ENCODE data around the gene CDHR2. TPM values are rescaled to one million over a fixed set of nuclear protein-coding genes. Genes with fewer than 3 reads are reported as not detected.
"Not testable (repeated sequence)": the region's sequence is repeated elsewhere in the genome, so short reads cannot be mapped to it uniquely, and the experiment has no call there.

CDHR2 gene
- total and polyA plus RNA-seq, 4 donors = 0.20 to 23.0 (median 10.9) TPM

DNA sequence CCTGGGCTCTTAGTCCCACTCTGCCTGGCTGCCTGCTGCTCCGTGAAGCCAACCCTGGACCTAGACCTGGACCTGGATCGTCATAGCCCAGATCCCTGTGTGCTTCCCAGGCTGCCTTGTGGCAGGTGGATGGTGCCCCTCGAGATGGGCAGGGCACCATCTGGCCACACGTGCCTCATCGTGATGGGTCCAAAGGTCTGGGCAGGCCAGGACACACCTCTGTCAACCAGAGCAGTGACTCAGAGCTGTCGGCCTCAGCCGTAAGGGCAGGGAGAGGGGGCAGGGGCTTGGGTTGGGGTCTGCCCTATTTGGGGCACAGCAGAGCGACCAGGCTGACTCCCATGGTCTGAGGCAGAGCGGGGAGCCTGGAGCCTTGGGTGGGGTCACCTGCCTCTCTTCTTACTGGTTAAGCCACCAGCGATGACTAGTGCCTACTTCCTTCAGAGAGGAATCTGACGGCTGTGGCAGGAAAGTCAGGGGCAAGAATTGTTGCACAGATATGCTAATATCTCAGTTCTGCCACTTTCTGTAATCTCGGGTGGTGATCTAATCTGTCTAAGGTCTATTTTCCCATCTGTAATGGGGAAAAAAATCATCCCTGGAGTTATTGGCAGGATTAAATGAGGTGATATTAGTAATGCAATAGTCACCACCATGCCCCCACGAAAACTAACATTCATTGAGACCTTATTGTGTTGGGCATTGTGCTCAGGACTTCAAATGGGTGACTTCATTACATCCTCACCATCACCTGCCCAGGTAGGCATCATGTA, 3.2 kb upstream of the CDHR2 start:
- WGBS (ENCODE audit: insufficient coverage) = 81% methylated on average over 10 of the region's 13 CpGs

DNA sequence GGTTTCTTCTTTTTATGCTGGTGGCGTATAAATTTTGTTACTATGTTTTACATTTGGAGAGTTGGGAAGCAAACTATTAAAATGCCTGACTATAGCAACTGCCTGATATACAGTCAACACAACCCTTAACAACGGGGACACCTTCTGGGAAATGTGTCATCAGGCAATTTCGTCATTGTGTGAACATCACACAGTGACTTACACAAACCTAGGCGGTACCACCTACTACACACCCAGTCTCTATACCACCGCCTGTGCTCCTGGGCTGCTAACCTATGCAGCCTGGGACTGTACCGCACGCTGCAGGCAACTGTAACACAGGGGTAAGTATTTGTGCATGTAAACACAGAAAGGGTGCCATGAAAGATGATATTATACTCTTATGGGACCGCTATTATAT, 1.3 kb upstream of the CDHR2 start:
- H3K27ac ChIP-seq (ENCODE audit: low read depth, low read length) = no peak overlapping the region
- WGBS (ENCODE audit: insufficient coverage) = 76% methylated on average over 3 of the region's 8 CpGs
- peaks cover 12% of the 10 kb centered on the region for H3K4me1 ChIP-seq (ENCODE audit: control insufficient read depth, insufficient read depth, low read length)
- H3K4me3 ChIP-seq (ENCODE audit: low read depth, low read length) = no peak overlapping the region
- H3K27me3 ChIP-seq (ENCODE audit: control insufficient read depth, insufficient read depth, low read length) = no peaks in the 10 kb centered on the region
- no peaks in the 10 kb centered on the region for H3K9me3 ChIP-seq (ENCODE audit: control insufficient read depth, insufficient read depth, low read length)
- no peak for DNase-seq (ENCODE audit: low read depth in 4 of 6, low spot score in 6 of 6)
- H3K36me3 ChIP-seq (ENCODE audit: control insufficient read depth, insufficient read depth, low read length) = no peaks in the 10 kb centered on the region

More for the DNA sequence above, 3.2 kb upstream of the CDHR2 start:
- Histone ChIP-seq H3K36me3 (ENCODE audit: control insufficient read depth, insufficient read depth, low read length) (peaks cover 7% of the 10 kb centered on the region), H3K27me3 (ENCODE audit: control insufficient read depth, insufficient read depth, low read length) (no peaks in the 10 kb centered on the region), H3K4me3 (ENCODE audit: low read depth, low read length) (no peak overlapping the region), H3K4me1 (ENCODE audit: control insufficient read depth, insufficient read depth, low read length) (peaks cover 27% of the 10 kb centered on the region), H3K9me3 (ENCODE audit: control insufficient read depth, insufficient read depth, low read length) (no peaks in the 10 kb centered on the region), H3K27ac (ENCODE audit: low read depth, low read length) (no peak overlapping the region)
- no peak for DNase-seq (ENCODE audit: low read depth in 4 of 6, low spot score in 6 of 6)

GRCh38 chr5:176549871-176550270, 729 bp downstream of the CDHR2 start:
- H3K4me3 ChIP-seq (ENCODE audit: low read depth, low read length) = no peak overlapping the region
- H3K27me3 ChIP-seq (ENCODE audit: control insufficient read depth, insufficient read depth, low read length) = no peaks in the 10 kb centered on the region

DNA sequence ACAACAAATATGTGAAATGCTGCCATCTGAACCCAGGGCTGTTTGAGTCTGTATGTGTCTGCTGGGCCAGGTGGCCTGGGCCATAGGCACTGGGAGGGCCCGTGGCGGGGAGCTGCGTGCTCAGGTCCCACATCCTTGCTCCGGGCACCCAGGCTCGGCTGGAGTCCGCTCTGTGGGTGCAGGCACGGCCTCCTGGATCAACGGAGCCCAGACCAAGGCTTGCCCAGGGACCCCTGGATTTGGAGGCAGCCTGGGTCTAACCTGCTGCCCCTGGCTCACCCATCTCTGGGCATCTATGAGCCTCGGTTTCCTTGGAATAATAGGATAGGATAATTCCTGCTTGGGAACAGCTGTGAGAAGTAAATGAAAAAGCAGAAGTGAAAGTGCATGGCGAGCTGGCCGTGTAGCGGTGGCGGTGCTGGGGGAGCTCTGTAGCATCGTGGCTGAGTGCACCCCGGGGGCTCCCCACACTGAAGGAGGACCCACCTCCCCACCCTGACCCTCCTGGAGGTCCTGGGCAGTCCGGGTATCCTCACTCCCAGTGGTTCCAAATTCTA, 1.2 kb downstream of the CDHR2 start:
- H3K4me1 ChIP-seq (ENCODE audit: control insufficient read depth, insufficient read depth, low read length) = peaks cover 7% of the 10 kb centered on the region
- no peaks in the 10 kb centered on the region for H3K27me3 ChIP-seq (ENCODE audit: control insufficient read depth, insufficient read depth, low read length)
- H3K36me3 ChIP-seq (ENCODE audit: control insufficient read depth, insufficient read depth, low read length) = no peaks in the 10 kb centered on the region
- no peak overlapping the region for H3K27ac ChIP-seq (ENCODE audit: low read depth, low read length)
- no peak for DNase-seq (ENCODE audit: low read depth in 4 of 6, low spot score in 6 of 6)
- no peaks in the 10 kb centered on the region for H3K9me3 ChIP-seq (ENCODE audit: control insufficient read depth, insufficient read depth, low read length)
- WGBS (ENCODE audit: insufficient coverage) = 87% methylated on average over 15 of the region's 16 CpGs
- no peak overlapping the region for H3K4me3 ChIP-seq (ENCODE audit: low read depth, low read length)

More at GRCh38 chr5:176549871-176550270, 729 bp downstream of the CDHR2 start:
- Histone ChIP-seq H3K9me3 (ENCODE audit: control insufficient read depth, insufficient read depth, low read length) (no peaks in the 10 kb centered on the region), H3K27ac (ENCODE audit: low read depth, low read length) (no peak overlapping the region), H3K4me1 (ENCODE audit: control insufficient read depth, insufficient read depth, low read length) (peaks cover 7% of the 10 kb centered on the region), H3K36me3 (ENCODE audit: control insufficient read depth, insufficient read depth, low read length) (no peaks in the 10 kb centered on the region)
- DNase-seq (ENCODE audit: low read depth in 4 of 6, low spot score in 6 of 6) = no peak
- WGBS (ENCODE audit: insufficient coverage) = 78% methylated on average over 4 of the region's 7 CpGs

- not testable (repeated sequence) for H3K4me1 ChIP-seq (ENCODE audit: control insufficient read depth, insufficient read depth, low read length); DNase-seq (ENCODE audit: low read depth in 4 of 6, low spot score in 6 of 6); H3K9me3 ChIP-seq (ENCODE audit: control insufficient read depth, insufficient read depth, low read length); H3K4me3 ChIP-seq (ENCODE audit: low read depth, low read length); H3K27ac ChIP-seq (ENCODE audit: low read depth, low read length); H3K36me3 ChIP-seq (ENCODE audit: control insufficient read depth, insufficient read depth, low read length); H3K27me3 ChIP-seq (ENCODE audit: control insufficient read depth, insufficient read depth, low read length)
- 87% methylated on average over 9 of the region's 11 CpGs for WGBS (ENCODE audit: insufficient coverage)
Measured at GRCh38 chr5:176550937-176551336, 1.8 kb downstream of the CDHR2 start.

GRCh38 chr5:176552332-176552869, 3.3 kb downstream of the CDHR2 start:
- H3K36me3 ChIP-seq (ENCODE audit: control insufficient read depth, insufficient read depth, low read length) = no peaks in the 10 kb centered on the region
- WGBS (ENCODE audit: insufficient coverage) = 84% methylated on average over 11 of the region's 11 CpGs
- no peak overlapping the region for H3K4me3 ChIP-seq (ENCODE audit: low read depth, low read length)
- no peaks in the 10 kb centered on the region for H3K27me3 ChIP-seq (ENCODE audit: control insufficient read depth, insufficient read depth, low read length)
- no peak for DNase-seq (ENCODE audit: low read depth in 4 of 6, low spot score in 6 of 6)
- H3K27ac ChIP-seq (ENCODE audit: low read depth, low read length) = no peak overlapping the region
- H3K9me3 ChIP-seq (ENCODE audit: control insufficient read depth, insufficient read depth, low read length) = no peaks in the 10 kb centered on the region
- peaks cover 7% of the 10 kb centered on the region for H3K4me1 ChIP-seq (ENCODE audit: control insufficient read depth, insufficient read depth, low read length)

DNA sequence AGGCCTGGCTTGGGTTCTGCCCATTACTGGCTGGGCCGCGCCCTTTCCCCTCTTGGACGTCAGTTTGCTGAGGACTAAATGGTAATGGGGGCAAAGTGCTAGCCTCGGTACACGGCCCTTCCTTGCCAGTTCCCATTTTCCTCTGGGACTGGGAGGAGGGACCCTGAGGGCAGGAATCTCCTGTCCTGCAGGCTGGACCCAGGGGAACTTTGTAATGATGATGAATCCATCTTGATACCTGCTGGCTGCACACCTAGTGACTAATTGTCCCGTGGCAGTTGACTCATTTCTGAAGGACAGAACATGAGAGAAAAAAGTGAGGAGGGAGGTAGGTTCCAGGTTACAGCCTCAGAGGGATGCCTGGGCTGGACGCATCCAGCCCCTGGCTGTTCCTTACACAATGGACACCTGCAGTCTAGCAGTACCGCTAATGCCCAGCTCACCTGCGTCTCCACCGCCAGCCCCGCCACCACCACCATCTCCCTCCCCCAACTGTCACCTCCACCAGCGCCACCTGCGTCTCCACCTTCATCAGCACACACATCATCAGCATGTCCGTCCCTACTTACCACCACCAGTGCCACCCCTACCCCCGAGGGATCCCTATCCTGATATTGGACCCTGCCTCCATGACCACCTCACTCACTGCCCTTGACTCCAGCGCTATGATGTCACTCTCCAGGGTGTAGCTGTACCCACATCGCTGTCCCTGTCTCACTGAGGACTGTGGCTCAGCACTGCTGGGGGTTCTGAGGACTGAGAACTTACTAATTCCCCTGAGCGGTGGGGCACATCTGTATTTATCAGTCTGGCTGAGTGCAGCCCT, 4.3 kb downstream of the CDHR2 start:
- Histone ChIP-seq H3K4me1 (ENCODE audit: control insufficient read depth, insufficient read depth, low read length) (peaks cover 7% of the 10 kb centered on the region), H3K27me3 (ENCODE audit: control insufficient read depth, insufficient read depth, low read length) (no peaks in the 10 kb centered on the region), H3K4me3 (ENCODE audit: low read depth, low read length) (no peak overlapping the region), H3K27ac (ENCODE audit: low read depth, low read length) (no peak overlapping the region), H3K9me3 (ENCODE audit: control insufficient read depth, insufficient read depth, low read length) (no peaks in the 10 kb centered on the region), H3K36me3 (ENCODE audit: control insufficient read depth, insufficient read depth, low read length) (no peaks in the 10 kb centered on the region)
- DNase-seq (ENCODE audit: low read depth in 4 of 6, low spot score in 6 of 6) = no peak
- WGBS (ENCODE audit: insufficient coverage) = 69% methylated on average over 17 of the region's 18 CpGs

GRCh38 chr5:176557846-176558245, 8.7 kb downstream of the CDHR2 start:
- Histone ChIP-seq H3K27ac (ENCODE audit: low read depth, low read length) (no peak overlapping the region), H3K27me3 (ENCODE audit: control insufficient read depth, insufficient read depth, low read length) (no peaks in the 10 kb centered on the region), H3K9me3 (ENCODE audit: control insufficient read depth, insufficient read depth, low read length) (no peaks in the 10 kb centered on the region), H3K4me1 (ENCODE audit: control insufficient read depth, insufficient read depth, low read length) (peaks cover 7% of the 10 kb centered on the region), H3K36me3 (ENCODE audit: control insufficient read depth, insufficient read depth, low read length) (no peaks in the 10 kb centered on the region), H3K4me3 (ENCODE audit: low read depth, low read length) (no peak overlapping the region)
- 93% methylated on average over 9 of the region's 13 CpGs for WGBS (ENCODE audit: insufficient coverage)
- DNase-seq (ENCODE audit: low read depth in 4 of 6, low spot score in 6 of 6) = no peak

DNA sequence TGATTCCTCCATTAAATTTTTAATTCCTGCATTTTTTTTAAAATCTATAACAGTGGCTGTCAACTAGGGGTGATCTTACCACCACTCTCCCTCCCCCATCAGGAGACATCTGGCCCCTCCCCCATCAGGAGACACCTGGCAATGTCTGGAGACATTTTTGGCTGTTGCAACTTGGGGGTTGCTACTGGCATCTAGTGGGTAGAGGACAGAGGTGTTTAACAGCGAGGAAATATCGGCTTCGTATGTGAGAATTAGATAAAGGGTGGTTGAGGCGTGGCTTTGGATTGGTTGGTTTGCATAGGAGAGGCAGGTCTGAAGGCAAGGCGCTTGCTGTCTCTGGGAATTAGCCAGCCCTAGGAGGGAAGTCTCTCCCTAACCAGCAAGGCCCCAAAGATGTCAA, 10.5 kb downstream of the CDHR2 start:
- H3K4me1 ChIP-seq (ENCODE audit: control insufficient read depth, insufficient read depth, low read length) = peaks cover 4% of the 10 kb centered on the region
- H3K4me3 ChIP-seq (ENCODE audit: low read depth, low read length) = no peak overlapping the region
- H3K9me3 ChIP-seq (ENCODE audit: control insufficient read depth, insufficient read depth, low read length) = no peaks in the 10 kb centered on the region
- no peak overlapping the region for H3K27ac ChIP-seq (ENCODE audit: low read depth, low read length)
- no peak for DNase-seq (ENCODE audit: low read depth in 4 of 6, low spot score in 6 of 6)
- no peaks in the 10 kb centered on the region for H3K27me3 ChIP-seq (ENCODE audit: control insufficient read depth, insufficient read depth, low read length)
- 62% methylated on average over 4 of the region's 5 CpGs for WGBS (ENCODE audit: insufficient coverage)
- H3K36me3 ChIP-seq (ENCODE audit: control insufficient read depth, insufficient read depth, low read length) = no peaks in the 10 kb centered on the region

All from spinal cord (tissue), 10 donors.